HK-2 (cell line): Measurements from ENCODE around the gene RNF187.

ENCODE experiments used
- DNase-seq: peaks from one replicate; pipeline ENCODE4 v3.0.0-alpha.2; 2018; ENCODE audit not compliant: unreplicated experiment

Gene RNF187

GRCh38 chr1:228544021-228544850 lies 57.1 kb downstream of the RNF187 start:
- DNase-seq = no peak

GRCh38 chr1:228544921-228545591 lies 57.9 kb downstream of the RNF187 start:
- no peak for DNase-seq
